Measurements from ENCODE around the gene DCUN1D3.

DCUN1D3 gene

DNA sequence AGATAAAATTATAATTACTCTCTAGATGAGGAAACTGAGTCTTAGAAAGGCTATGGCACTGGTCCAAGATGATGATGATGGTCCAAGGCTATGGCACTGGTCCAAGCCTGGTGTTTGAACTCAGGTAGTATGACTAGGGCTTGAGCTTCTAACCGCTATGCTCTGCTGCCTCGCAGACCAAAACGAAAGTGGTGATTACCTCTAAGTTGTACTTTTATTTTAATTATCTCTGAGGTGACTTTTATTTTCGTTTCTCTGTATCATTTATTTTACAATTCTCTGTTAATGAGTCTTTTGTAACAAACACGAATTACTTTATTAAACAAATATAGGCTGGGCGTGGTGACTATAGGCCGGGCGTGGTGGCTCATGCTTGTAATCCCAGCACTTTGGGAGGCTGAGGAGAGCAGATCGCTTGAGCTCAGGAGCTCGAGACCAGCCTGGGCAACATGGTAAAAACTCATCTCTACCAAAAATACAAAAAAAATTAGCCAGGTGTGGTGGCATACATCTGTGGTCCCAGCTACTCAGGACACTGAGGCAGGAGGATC lies 88.2 kb downstream of the DCUN1D3 start:
- TF ChIP-seq, protein P1, sequence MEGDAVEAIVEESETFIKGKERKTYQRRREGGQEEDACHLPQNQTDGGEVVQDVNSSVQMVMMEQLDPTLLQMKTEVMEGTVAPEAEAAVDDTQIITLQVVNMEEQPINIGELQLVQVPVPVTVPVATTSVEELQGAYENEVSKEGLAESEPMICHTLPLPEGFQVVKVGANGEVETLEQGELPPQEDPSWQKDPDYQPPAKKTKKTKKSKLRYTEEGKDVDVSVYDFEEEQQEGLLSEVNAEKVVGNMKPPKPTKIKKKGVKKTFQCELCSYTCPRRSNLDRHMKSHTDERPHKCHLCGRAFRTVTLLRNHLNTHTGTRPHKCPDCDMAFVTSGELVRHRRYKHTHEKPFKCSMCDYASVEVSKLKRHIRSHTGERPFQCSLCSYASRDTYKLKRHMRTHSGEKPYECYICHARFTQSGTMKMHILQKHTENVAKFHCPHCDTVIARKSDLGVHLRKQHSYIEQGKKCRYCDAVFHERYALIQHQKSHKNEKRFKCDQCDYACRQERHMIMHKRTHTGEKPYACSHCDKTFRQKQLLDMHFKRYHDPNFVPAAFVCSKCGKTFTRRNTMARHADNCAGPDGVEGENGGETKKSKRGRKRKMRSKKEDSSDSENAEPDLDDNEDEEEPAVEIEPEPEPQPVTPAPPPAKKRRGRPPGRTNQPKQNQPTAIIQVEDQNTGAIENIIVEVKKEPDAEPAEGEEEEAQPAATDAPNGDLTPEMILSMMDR (conservative IDR thresholded peaks at IDR 0.05): no peak

DNA sequence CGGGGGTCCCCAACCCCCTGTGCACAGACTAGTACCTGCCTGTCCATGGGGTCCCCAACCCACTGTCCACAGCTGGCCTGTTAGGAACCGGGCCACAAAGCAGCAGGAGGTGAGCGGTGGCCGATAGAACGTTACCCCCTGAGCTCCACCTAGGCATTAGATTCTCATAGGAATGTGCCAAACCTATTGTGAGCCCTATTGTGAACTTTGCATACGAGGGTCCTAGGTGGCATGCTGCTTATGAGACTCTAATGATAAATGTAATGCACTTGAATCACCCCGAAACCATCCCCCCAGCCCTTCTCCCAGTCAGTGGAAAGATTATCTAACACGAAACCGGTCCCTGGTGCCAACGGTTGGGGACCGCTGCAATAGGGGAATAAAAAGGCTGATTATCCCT lies 92.3 kb downstream of the DCUN1D3 start:
- TF ChIP-seq, protein P1 (conservative IDR thresholded peaks at IDR 0.05): no peak
- H3K27ac ChIP-seq: no peak overlapping the region; the same call in 1 of the 2 replicates

More for the DNA sequence above, 88.2 kb downstream of the DCUN1D3 start:
- no peak overlapping the region for H3K27ac ChIP-seq

DNA sequence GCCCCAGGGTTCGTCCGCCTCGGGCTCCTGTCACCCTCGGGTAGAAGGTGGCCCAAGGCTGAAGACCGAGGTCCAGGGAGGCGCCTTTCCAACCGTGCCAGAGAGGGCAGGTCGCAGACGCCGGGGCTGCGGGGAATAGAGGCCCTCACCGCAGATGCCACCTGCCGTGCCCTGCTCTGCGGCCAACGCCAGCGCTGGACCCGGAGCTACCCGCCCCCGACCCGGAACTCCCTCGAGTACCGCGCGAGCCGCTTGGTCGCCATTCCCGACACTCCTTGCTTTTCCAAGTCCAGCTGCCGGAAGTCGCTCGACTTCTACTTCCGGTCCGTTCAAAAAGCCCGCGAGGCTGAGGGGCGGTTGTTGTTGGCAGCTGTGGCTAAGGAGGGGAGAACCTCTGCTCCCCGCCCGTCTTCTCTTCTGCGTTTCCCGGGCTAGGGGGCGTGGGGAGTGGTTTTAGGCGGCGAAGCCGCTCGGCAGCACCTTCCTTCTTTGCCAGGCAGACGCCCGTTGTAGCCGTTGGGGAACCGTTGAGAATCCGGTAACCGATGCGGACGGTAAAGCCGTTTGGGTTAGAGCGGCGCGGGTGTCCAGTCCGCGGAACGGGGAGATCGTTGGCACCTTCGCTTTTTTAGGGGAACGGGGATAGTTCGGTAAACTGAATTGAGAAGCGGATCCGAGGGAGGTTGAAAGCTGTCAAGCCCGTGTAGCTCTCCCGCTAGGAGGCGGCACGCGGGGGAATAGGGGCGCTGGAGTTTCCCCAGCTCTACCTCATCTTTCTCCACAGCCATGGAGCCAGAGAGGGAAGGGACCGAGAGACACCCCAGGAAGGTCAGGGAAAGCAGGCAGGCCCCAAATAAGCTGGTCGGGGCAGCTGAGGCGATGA lies 93.7 kb downstream of the DCUN1D3 start, which contains the start of the genes ERI2 and REXO5:
Gene ERI2, minus strand, starts transcription at position 305 of the 883 bp plus-strand sequence. Its CDS starts 42 bp downstream, at position 263.
Gene REXO5, plus strand, starts transcription at position 360 of the 883 bp plus-strand sequence. Its CDS starts 427 bp downstream, at position 787.
- H3K27ac ChIP-seq: peak within 1 kb of the TSS; percentile 79
- TF ChIP-seq, protein P1 (conservative IDR thresholded peaks at IDR 0.05): peak; percentile 44

DNA sequence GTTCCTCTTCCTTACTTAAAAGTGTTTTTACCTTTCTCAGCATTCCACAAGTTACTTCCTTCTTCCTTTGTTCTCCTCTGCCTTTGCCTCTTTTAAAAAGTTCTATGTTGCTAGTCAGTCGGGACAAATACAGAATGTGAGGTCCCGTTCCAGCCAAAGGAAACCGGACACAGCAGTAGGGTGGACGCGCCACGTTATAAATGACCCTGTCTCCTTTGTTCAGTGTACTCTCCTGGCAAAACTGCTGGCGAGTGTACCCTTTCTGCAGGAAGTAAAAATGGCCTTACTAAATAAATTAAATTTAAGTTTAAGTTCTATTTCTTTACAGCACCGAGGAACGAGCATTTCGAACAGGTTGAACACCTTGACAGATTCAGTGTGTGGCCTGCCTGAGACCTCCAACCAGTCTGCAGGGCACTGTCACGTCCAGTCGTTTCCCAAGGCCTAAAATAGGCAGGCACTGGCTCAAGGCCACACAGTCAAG lies 94.4 kb downstream of the DCUN1D3 start:
- peak overlapping the region; percentile 79 for H3K27ac ChIP-seq

All from VCaP (cell line).